HG02943 (cell line): ENCODE measurements around the gene ZNF484.
"Not testable (repeated sequence)": the region's sequence is repeated elsewhere in the genome, so short reads cannot be mapped to it uniquely, and the experiment has no call there.

Experiments used
- ATAC-seq: cut with Tn5 transposase; IDR thresholded peaks from one replicate; pipeline ENCODE4 v1.9.1; 2021; ENCODE audit warnings: mild to moderate bottlenecking, low read depth, moderate library complexity; ENCODE audit not compliant: unreplicated experiment

ZNF484 gene

DNA sequence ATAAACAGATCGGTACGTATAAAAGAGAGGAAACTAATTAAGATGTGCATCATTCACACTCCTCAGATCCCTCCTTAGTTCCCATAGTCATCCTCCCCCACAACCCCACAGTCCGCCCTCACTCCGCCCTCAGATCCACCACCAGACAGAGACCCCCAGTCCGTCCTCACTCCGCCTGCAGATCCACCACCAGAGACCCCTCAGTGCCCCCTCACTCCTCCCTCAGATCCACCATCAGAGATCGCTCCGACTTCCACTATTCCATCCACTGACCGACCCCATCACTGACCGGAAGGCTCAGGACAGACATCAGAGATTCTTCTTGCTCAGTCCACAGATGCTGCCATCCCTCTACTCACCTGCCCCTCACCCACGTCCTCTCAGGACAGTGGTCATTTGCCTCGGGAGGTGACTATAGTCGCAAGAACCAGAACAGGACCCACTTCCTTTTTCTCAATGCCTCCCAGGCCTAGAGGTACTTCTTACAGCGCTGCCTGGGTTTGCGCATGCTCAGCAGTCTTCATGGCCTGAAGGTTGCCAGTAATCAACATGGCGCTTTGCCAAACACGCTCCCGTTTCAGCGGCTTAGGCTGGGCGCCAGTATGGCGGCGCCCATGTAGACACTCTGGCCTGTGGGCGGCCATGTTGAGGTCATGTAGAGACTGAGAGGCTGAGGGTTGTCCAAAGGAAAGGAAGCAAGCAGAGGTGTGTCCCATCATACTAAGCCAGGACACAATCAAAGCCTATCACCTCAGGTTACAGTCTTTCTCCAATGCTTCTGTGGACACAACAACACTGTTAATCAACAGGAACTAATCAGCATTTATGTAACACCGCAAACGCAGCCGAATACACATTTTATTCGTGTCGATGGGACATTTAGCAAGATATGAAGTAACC lies at the start of gene ZNF484:
Gene ZNF484, minus strand, starts transcription at position 508 of the 900 bp plus-strand sequence. CDS start 3,009 bp downstream, outside the sequence.
- ATAC-seq, result peak; percentile 98

DNA sequence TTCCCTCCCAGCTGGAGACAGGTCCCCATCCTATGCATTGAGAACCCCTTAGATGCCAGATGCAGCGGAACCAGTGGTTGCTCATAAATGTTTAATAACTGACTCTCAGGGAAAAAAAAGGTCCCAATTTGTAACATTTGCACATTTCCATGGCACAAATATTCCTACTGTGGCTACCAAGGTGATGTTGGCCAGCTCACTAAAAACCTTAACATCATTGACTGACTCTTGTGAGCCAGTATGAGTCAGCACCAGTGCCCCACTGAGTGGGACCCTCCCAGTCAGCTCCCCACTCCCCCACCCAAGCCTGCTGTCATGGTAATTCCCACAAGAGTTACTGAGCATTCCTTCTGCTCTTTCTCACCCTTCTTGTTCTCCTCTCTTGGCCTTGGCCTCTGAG lies 42.6 kb upstream of the ZNF484 start:
- ATAC-seq, result no peak

GRCh38 chr9:92917176-92917800 lies 39.5 kb upstream of the ZNF484 start:
- ATAC-seq, result no peak

DNA sequence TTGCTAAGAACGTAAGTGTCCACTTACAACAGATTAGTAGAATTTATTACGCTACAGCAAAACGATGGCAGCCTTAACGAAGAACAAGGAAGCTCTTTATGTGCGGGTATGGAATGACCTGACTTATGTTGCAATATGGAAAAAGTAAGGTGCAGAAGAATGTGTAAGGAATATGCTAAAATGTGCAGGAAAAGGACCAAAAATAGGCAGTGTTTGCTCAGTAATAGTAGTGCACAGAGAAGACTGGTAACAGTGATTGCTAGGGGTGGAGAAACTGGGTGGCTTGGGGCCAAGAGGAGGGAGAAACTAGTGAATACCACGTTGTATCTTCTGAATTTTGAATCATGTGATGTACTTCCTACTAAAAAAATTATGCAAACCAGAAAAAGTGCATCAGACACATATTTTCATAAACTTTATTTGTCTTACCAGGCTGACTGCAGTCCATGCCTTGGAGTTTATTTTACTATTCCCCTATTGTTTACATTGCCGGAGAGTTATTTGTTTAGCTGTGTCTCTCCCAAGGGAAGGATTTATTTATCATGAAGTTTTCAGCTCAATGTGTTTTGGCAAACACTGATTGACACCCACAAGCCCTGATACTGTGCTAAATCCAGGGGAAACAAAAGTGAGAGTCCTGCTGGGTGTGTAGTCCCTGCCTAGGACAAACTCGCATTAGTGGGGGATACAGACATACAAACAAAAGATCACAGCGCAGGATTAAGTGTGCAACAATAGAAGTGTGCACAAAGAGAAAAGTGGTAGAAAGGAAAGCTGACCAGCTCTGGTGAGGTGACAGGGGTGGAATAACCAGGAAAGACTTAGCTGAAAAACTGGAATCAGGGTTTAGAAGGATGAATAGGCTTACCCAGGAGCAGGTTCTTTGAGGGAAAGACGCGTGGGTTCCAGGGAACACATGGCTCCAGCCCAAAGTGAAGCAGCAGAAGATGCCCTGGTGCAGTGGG lies 34.0 kb upstream of the ZNF484 start:
- ATAC-seq, result no peak

GRCh38 chr9:92905137-92905536 lies 27.3 kb upstream of the ZNF484 start:
- not testable (repeated sequence) for ATAC-seq

DNA sequence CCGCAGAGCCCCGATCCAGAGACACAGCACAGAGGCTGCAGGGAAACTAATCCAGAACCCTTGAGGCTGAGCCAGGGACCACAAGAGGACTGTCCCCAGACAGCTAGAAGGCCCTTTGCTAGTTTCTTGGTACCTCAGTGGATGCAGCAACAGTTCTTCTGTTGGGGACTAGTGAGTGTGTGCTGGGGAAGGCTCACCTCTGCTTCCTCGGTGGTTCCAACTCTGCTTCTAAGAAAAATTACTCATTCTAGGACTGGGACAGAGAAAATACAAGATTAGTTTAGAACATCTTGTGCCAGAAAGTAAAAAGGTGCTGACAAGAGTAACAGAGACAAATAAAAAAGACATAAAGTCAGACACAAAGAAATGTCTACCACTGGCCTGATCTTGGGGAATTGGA lies 19.5 kb upstream of the ZNF484 start:
- ATAC-seq, result no peak

DNA sequence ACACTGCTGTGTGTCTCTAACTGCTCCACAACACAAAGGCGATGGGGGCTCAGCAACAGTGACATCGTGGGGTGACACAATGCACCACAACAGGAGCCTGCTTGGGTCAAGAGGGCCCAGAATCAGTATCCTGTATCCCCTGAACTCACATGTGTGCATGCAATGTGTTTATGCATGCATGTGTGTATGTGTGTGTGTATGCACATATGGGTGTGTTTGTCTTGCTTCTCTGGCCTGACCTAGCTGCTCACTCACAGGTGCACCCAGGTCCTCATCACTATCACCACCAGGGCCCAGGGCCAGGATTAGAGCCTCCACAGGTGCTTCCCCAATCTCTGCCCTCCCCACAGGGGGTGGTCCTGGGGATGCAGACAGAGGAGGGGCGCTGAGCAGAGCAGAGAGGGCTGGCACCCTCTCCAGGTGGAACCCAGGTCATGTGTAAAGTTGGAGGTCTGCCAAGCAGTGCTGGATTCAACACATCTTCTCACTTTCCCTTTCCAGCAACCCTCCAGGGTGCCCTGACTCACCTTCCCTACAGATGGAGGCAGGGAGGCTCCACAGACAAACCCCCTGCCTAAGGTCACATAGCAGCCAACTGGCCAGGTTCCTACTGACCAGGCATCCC lies 18.1 kb upstream of the ZNF484 start:
- no peak for ATAC-seq

DNA sequence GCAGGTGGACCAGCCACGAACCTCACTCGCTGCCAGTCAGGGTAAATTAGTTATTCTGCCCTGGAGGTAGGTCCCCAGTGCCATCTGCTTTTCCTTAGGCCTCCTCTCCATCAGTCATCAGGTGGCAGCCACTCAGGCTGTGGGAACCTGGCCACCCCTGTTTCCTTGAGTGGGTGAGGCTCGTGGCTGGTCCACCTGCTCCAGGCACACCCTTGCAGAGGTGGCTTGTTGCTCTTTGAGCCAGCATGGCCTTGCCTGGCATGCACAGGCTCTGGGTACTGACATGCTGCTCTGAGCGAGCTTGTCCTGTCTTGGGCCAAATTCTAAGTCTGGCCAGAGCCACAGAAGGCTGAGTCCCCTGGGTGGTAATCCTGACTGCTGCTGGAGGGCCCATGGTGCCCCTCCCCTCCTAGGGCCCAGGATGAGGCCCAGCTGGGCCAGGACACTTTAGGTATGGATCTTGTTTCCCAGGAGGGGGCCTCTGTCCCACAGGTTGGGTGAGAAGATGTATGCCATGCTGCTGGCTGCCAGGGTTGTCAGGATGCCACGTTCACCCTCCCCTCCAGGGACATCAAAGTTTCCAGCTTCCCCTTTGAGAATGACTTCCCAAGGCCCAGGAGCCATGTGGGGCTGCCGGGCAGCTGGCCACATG lies 17.0 kb upstream of the ZNF484 start:
- ATAC-seq, result no peak

DNA sequence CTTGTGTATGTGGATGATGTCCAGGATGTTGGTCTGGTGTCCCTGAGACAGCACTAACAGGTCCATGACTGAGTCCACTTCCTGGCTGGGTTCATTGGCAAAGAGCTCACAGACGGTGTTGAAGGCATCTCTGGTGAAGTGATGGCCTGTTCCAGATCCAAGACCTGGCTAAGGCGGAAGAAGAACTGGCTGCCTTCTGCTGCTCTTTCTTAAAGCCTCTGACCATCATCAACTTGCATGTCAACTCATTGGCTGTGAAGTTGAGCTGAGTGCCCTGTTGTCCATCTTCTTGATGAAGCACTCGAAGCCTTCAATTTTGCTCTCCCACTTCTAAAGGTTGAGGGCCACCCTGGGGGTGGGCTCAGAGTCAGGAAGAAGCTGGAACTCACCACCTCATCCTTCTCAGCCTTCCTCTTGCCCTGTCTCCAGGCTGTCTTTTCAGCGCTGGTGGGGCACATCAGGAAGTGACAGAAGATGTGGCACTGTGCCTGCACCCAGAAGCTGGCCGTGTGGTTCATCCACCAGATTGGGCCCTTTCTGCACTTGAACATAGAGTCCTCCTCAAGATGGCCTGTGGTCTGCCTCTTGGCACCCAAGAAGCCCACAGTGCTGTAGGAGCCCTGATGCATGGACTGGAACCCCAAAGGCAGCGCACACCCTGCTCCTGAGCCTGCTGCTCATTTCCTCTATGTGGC lies 16.2 kb upstream of the ZNF484 start:
- not testable (repeated sequence) for ATAC-seq

GRCh38 chr9:92892276-92892675 lies 14.4 kb upstream of the ZNF484 start:
- not testable (repeated sequence) for ATAC-seq

- no peak for ATAC-seq
These were observed 12.9 kb upstream of the ZNF484 start for GRCh38 chr9:92890761-92891160.

GRCh38 chr9:92887880-92888338 lies 10.1 kb upstream of the ZNF484 start:
- no peak for ATAC-seq

DNA sequence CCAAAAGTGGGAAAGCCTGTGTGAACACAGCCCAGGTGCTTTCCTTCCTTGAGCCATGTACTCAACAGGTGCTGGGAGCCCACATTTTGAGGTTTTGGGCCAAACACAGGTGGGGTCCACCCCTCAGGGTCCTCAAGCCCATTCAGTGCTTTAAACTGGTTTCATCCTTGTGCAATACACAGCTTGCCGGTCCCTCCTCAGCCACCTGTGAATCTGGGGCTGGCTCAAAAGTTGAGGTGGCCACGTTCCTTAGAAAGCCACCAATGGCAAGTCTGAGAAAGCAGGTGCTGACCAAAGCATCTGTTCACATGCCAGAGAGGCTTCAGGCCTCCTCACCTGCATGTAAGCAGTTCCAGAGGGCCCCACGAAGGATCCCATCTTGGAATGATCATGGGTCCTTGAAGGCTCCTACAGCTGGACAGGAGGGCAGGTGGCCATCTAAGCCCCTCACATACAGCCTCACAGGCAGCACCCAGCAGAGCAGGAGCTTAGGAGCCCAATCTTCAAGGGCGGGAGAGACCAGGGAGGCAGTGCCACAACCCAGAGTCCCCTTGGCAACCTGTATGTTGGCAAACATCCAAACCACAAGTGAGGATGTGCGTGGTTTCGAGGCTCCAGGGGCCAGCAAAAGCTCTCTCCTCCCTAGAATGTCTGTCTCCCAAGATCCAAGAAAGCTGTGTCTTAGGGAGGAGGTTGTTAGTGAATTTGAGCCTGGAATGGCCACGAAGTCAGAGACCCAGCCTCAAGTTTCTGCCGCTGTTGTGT lies 9.2 kb upstream of the ZNF484 start:
- not testable (repeated sequence) for ATAC-seq

DNA sequence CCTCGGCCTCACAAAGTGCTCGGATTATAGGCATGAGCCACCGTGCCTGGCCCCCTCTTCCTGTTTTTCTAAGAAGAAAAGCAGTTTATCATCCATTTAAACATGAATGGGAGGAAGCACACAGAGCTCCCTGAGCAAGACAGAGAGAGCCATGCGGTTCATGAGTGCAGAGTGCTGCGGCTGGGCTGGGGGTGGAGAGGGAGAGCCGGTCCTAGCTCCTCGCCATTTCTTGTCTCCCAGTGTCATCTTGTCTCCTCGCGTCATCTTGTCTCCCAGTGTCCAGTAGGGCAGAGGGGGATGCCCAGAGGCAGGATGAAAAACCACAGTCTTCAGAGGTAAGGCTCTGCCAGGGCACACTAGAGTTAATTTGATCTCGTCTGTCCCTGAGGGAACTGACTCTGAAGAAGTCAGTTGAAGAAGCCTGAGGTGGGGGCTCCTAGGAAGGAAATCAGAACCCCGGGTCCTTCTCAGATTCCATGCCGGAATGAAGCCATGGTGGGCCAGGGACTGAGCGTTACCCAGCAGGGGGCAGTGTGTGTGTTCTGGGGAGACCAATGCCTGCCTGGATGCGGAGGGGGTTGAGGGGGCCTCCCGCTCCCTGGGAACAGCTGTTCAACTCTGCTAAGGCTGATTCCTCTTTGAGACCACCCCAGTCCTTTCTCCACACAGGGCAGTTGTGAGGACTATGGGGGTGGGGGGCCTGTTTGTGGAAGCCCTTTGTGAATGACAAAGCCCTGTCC lies 6.0 kb upstream of the ZNF484 start:
- ATAC-seq, result not testable (repeated sequence)

DNA sequence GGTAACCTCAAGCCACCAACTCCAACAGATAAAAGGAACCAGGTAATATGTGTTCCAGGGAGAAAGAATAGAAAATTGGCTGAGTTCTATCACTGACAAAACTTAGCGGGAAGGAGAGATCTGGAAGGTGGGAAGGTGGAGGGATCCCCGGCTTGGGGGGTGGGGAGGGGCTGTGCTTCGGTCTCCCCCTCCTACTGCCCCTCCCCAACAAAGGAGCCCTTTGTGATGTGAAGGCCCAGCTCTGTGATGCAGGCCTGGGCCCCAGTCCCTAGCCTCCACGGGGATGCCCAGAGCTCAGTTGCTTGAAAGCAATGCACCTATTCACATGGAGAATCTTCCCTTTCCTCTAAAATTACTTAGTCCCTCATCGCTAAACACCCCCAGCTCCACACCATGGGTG lies 4.4 kb upstream of the ZNF484 start:
- ATAC-seq, result no peak

GRCh38 chr9:92875373-92875772 lies 2.5 kb downstream of the ZNF484 start:
- no peak for ATAC-seq

DNA sequence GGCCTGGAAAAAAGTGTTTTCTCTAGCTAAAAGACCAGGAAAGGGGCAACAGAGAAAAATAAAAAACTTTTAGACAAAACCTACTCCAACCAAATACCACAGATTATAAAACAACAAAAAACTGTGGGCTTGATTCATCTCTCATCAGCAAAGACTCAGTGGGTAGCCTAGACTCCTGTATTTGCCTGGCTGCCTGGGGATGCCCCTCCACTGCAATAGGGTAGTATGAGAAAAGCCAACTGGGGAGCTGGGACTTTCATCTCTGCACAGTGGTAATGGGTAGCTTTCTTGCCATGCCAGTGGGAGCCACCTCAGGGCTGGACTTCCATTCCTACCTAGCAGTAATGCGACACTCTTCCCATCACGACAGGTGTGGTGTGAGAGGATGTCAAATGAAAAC lies 7.5 kb downstream of the ZNF484 start:
- ATAC-seq, result no peak

DNA sequence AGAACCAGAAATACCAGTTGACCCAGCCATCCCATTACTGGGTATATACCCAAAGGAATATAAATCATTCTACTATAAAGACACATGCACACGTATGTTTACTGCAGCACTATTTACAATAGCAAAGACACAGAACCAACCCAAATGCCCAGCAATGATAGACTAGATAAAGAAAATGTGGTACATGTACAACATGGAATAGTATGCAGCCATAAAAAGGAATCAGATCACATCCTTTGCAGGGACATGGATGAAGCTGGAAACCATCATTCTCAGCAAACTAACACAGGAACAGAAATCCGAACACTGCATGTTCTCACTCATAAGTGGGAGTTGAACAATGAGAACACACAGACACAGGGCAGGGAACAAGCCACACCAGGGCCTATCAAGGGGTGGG lies 11.2 kb downstream of the ZNF484 start:
- ATAC-seq, result not testable (repeated sequence)
